WTC11 (cell line): ENCODE measurements around the gene RAPGEF1. TPM values are rescaled to one million over a fixed set of nuclear protein-coding genes. Genes with fewer than 3 reads are reported as not detected.

Experiments used
- CREB1 ChIP-seq: sonication (generic); formaldehyde crosslinking; IDR thresholded peaks from 2 replicates; pipeline ENCODE4 v1.8.0; 2023; ENCODE audit warnings: mild to moderate bottlenecking, missing genetic modification reagents
- CTCF ChIP-seq: fragments of 200-600 bp; IDR thresholded peaks from 2 replicates; pipeline ENCODE4 v1.8.0; 2022; ENCODE audit warnings: antibody characterized with exemption
- ESRRA ChIP-seq: sonication (generic); formaldehyde crosslinking; IDR thresholded peaks from 2 replicates; pipeline ENCODE4 v1.8.1; 2022; ENCODE audit warnings: mild to moderate bottlenecking, missing genetic modification reagents, borderline replicate concordance
- FOXP1 ChIP-seq: sonication (generic); formaldehyde crosslinking; IDR thresholded peaks from 2 replicates; pipeline ENCODE4 v1.8.0; 2022; ENCODE audit warnings: missing genetic modification reagents, mild to moderate bottlenecking, moderate library complexity, borderline replicate concordance
- GTF2I ChIP-seq: fragments of 250-450 bp; sonication (Bioruptor Pico); conservative IDR thresholded peaks from 2 replicates; pipeline ENCODE4 v1.4.0; 2021; ENCODE audit warnings: mild to moderate bottlenecking
- JUN ChIP-seq: sonication (generic); formaldehyde crosslinking; IDR thresholded peaks from 2 replicates; pipeline ENCODE4 v1.8.0; 2023; ENCODE audit warnings: mild to moderate bottlenecking, missing genetic modification reagents
- MAX ChIP-seq: sonication (generic); formaldehyde crosslinking; IDR thresholded peaks from 2 replicates; pipeline ENCODE4 v1.8.0; 2022; ENCODE audit warnings: mild to moderate bottlenecking, missing genetic modification reagents
- MLX ChIP-seq: sonication (generic); formaldehyde crosslinking; IDR thresholded peaks from 2 replicates; pipeline ENCODE4 v1.8.1; 2023; ENCODE audit warnings: mild to moderate bottlenecking, missing genetic modification reagents, moderate library complexity
- NFYB ChIP-seq: sonication (generic); formaldehyde crosslinking; conservative IDR thresholded peaks from 2 replicates; pipeline ENCODE4 v1.8.0; 2022; ENCODE audit warnings: low read depth, missing genetic modification reagents
- OVOL2 ChIP-seq: fragments of 250-450 bp; sonication (Bioruptor Pico); IDR thresholded peaks from 2 replicates; pipeline ENCODE4 v1.9.0; 2021; ENCODE audit warnings: mild to moderate bottlenecking, borderline replicate concordance
- SMAD4 ChIP-seq: sonication (generic); formaldehyde crosslinking; IDR thresholded peaks from 2 replicates; pipeline ENCODE4 v1.8.0; 2022; ENCODE audit warnings: mild to moderate bottlenecking, missing genetic modification reagents
- SP1 ChIP-seq: sonication (generic); formaldehyde crosslinking; conservative IDR thresholded peaks from 2 replicates; pipeline ENCODE4 v1.8.1; 2022; ENCODE audit warnings: missing genetic modification reagents
- ZBTB43 ChIP-seq: sonication (generic); formaldehyde crosslinking; IDR thresholded peaks from 2 replicates; pipeline ENCODE4 v1.8.1; 2023; ENCODE audit warnings: mild to moderate bottlenecking, missing genetic modification reagents
- ZNF121 ChIP-seq: sonication (generic); formaldehyde crosslinking; IDR thresholded peaks from 2 replicates; pipeline ENCODE4 v1.8.0; 2023; ENCODE audit warnings: missing genetic modification reagents
- ZNF425 ChIP-seq: fragments of 250-450 bp; sonication (Bioruptor Pico); conservative IDR thresholded peaks from 2 replicates; pipeline ENCODE4 v1.9.0; 2021; ENCODE audit warnings: mild to moderate bottlenecking
- ZNF532 ChIP-seq: fragments of 250-450 bp; sonication (Bioruptor Pico); IDR thresholded peaks from 2 replicates; pipeline ENCODE4 v1.9.0; 2021; ENCODE audit warnings: mild to moderate bottlenecking, borderline replicate concordance
- total RNA-seq: library from RNA; stranded (reverse); gene quantifications from 3 replicates; pipeline ENCODE4 v1.2.3, GENCODE V29; 2021
- TF ChIP-seq, protein P1 (sequence below): sonication (generic); formaldehyde crosslinking; IDR thresholded peaks from 2 replicates; pipeline ENCODE4 v1.8.1; 2023; ENCODE audit warnings: mild to moderate bottlenecking, moderate library complexity, missing genetic modification reagents

The RAPGEF1 gene
- total RNA-seq, 1 experiment from 2014 or later, result 66.2 TPM

- TF ChIP-seq JUN (CRISPR knock-in tag) (no peak), SMAD4 (no peak), ZNF425 (no peak), ESRRA (CRISPR knock-in tag) (no peak), CTCF (peak; percentile 98), FOXP1 (CRISPR knock-in tag) (peak; percentile 76; the same call in 1 of the 2 replicates), OVOL2 (CRISPR knock-in tag) (no peak), GTF2I (peak; percentile 90), MLX (CRISPR knock-in tag) (no peak), MAX (peak; percentile 60; the same call in 1 of the 2 replicates), NFYB (CRISPR knock-in tag) (no peak), ZBTB43 (CRISPR knock-in tag) (peak; percentile 95), SP1 (peak; percentile 76; the same call in 1 of the 2 replicates), ZNF532 (CRISPR knock-in tag) (no peak), ZNF121 (CRISPR knock-in tag) (no peak), CREB1 (CRISPR knock-in tag) (no peak)
- TF ChIP-seq, protein P1, sequence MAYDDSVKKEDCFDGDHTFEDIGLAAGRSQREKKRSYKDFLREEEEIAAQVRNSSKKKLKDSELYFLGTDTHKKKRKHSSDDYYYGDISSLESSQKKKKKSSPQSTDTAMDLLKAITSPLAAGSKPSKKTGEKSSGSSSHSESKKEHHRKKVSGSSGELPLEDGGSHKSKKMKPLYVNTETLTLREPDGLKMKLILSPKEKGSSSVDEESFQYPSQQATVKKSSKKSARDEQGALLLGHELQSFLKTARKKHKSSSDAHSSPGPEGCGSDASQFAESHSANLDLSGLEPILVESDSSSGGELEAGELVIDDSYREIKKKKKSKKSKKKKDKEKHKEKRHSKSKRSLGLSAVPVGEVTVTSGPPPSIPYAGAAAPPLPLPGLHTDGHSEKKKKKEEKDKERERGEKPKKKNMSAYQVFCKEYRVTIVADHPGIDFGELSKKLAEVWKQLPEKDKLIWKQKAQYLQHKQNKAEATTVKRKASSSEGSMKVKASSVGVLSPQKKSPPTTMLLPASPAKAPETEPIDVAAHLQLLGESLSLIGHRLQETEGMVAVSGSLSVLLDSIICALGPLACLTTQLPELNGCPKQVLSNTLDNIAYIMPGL, result 0 out of 2 replicates have a peak, but pooled peaks have one; percentile 65
These were observed 22.6 kb upstream of the RAPGEF1 start (continued) for GRCh38 chr9:131762356-131762932.
